Neuronal stem cell (in vitro differentiated cells): ENCODE measurements around the gene TMEM120A.
A peak's percentile ranks its signal among the peaks of the same experiment; 100 is the strongest.

Source experiments
- DNase-seq: peaks from one replicate; pipeline ENCODE4 v3.0.0-alpha.2; 2013; ENCODE audit warnings: low spot score
- H2AFZ ChIP-seq: one replicate; pipeline ENCODE4 v1.6.1; 2013; ENCODE audit warnings: mild to moderate bottlenecking, low read length, inconsistent platforms
- H2AK5ac ChIP-seq: 2 replicates; pipeline ENCODE4 v1.6.1; 2013; ENCODE audit warnings: low read depth, mild to moderate bottlenecking, inconsistent platforms, low read length, moderate library complexity, mixed read lengths
- H2BK120ac ChIP-seq: 2 replicates; pipeline ENCODE4 v1.6.1; 2013; ENCODE audit warnings: low read depth, mild to moderate bottlenecking, inconsistent platforms, low read length, moderate library complexity, mixed read lengths
- H2BK12ac ChIP-seq: one replicate; pipeline ENCODE4 v1.6.1; 2013; ENCODE audit warnings: low read length, inconsistent platforms
- H2BK15ac ChIP-seq: 2 replicates; pipeline ENCODE4 v1.6.1; 2013; ENCODE audit warnings: mild to moderate bottlenecking, low read length, inconsistent platforms, mixed read lengths
- H2BK5ac ChIP-seq: one replicate; pipeline ENCODE4 v1.6.1; 2013; ENCODE audit warnings: inconsistent platforms, mild to moderate bottlenecking, low read length, moderate library complexity
- H3K14ac ChIP-seq: one replicate; pipeline ENCODE4 v1.6.1; 2013; ENCODE audit warnings: low read length, inconsistent platforms
- H3K18ac ChIP-seq: 2 replicates; pipeline ENCODE4 v1.6.1; 2013; ENCODE audit warnings: low read length, inconsistent platforms
- H3K23ac ChIP-seq: 2 replicates; pipeline ENCODE4 v1.6.1; 2013; ENCODE audit warnings: low read depth, mild to moderate bottlenecking, mixed read lengths, low read length, inconsistent platforms; ENCODE audit not compliant: poor library complexity
- H3K27ac ChIP-seq: replicated peaks from 3 replicates; pipeline ENCODE4 v1.5.1; 2013; ENCODE audit warnings: low read length, inconsistent platforms
- H3K27me3 ChIP-seq, 3 experiments: 2 replicates each; pipeline ENCODE4 v1.6.1; 2013; ENCODE audit warnings: low read length in 3 of 3, mild to moderate bottlenecking in 2 of 3, inconsistent platforms in 1 of 3, low read depth in 1 of 3, mixed read lengths in 1 of 3, moderate library complexity in 1 of 3; ENCODE audit not compliant: control insufficient read depth in 3 of 3, insufficient read depth in 3 of 3
- H3K36me3 ChIP-seq, 2 donors: replicated peaks in 1 of 2; 2 replicates each; pipeline ENCODE4 v1.6.1; 2013; ENCODE audit warnings: low read length in 2 of 2; ENCODE audit not compliant: control insufficient read depth in 2 of 2, insufficient read depth in 2 of 2
- H3K4ac ChIP-seq: 2 replicates; pipeline ENCODE4 v1.6.1; 2013; ENCODE audit warnings: inconsistent platforms, mild to moderate bottlenecking, low read length, moderate library complexity
- H3K4me1 ChIP-seq, 2 donors: 1 replicate in 1 of 2; 2 replicates in 1 of 2; pipeline ENCODE4 v1.6.1; 2013; ENCODE audit warnings: low read length in 2 of 2, low read depth in 1 of 2; ENCODE audit not compliant: control insufficient read depth in 2 of 2, insufficient read depth in 1 of 2
- H3K4me2 ChIP-seq: one replicate; pipeline ENCODE4 v1.6.1; 2013; ENCODE audit warnings: mild to moderate bottlenecking, low read length, inconsistent platforms; ENCODE audit not compliant: insufficient read depth, poor library complexity, severe bottlenecking
- H3K4me3 ChIP-seq, 2 donors: 2 replicates each; pipeline ENCODE4 v1.5.1; 2013; ENCODE audit warnings: low read length in 2 of 2, mild to moderate bottlenecking in 2 of 2, inconsistent platforms in 1 of 2, moderate library complexity in 1 of 2
- H3K79me1 ChIP-seq: one replicate; pipeline ENCODE4 v1.6.1; 2013; ENCODE audit warnings: low read depth, mild to moderate bottlenecking, inconsistent platforms, low read length, moderate library complexity
- H3K9ac ChIP-seq: one replicate; pipeline ENCODE4 v1.6.1; 2013; ENCODE audit warnings: mild to moderate bottlenecking, low read depth, low read length, inconsistent platforms; ENCODE audit not compliant: poor library complexity
- H3K9me3 ChIP-seq, 2 donors: replicated peaks in 1 of 2; 2 replicates each; pipeline versions ENCODE3 to v1.6.1; 2013; ENCODE audit warnings: low read length in 2 of 2, mild to moderate bottlenecking in 2 of 2, inconsistent platforms in 1 of 2, low read depth in 1 of 2, mixed read lengths in 1 of 2, moderate library complexity in 1 of 2; ENCODE audit not compliant: control insufficient read depth in 2 of 2, insufficient read depth in 1 of 2
- H4K8ac ChIP-seq: one replicate; pipeline ENCODE4 v1.6.1; 2013; ENCODE audit warnings: low read depth, mild to moderate bottlenecking, inconsistent platforms, low read length, moderate library complexity
- H4K91ac ChIP-seq: one replicate; pipeline ENCODE4 v1.6.1; 2013; ENCODE audit warnings: low read length, low read depth, mild to moderate bottlenecking, inconsistent platforms; ENCODE audit not compliant: poor library complexity
- WGBS, 2 donors: extraction: QIAGEN DNeasy Blood & Tissue Kit; methylation state at CpG; one replicate each; pipeline ENCODE4 v1.1.7; 2013; ENCODE audit warnings: missing lambda C conversion rate in 2 of 2, mixed read lengths in 1 of 2; ENCODE audit not compliant: insufficient read length in 2 of 2, insufficient replicate concordance in 1 of 2; ENCODE audit errors: extremely low coverage in 2 of 2; 5-methylcytosine and 5-hydroxymethylcytosine counted together

The TMEM120A gene

DNA sequence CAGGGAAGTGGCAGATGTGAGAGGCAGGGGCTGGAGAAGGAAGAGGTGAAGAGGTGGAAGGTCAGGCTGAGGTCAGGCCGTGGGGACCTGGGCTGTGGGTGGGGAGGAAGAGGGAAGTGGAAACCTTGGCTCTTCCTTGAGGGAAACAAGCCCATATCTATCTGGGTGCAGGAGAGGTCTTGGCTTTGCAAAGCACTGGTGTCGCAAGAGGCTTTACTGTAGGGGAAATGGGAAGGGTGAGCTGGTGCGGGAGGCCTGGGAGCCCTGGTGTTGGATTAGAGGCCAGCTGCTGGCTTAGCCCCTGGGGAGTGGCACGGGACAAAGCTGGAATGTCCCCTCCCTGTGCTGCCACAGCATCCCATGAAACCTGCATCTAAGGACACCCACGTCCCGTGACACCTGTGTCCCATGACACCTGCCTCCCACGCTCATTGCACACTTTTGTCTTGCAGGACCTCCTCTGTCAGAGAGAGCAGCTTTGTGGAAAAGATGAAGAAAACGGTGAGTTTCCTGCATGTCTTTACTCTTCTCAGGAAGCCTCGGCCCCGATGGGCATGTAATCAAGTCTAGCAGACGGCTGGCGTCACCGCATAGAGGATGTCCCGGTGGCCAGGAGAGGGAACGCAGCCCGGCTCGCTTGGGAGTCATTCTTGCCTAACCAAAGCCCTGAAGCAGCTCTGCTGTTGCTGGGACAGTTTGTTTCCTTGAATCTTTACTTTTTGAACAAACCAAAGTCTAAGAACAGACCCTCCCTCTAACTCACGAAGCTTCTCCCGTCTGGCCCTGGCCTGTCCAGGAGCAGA, 22.2 kb downstream of the TMEM120A start:
- Histone ChIP-seq H3K36me3 (peaks cover 10 to 50% of the 10 kb centered on the region in 2 donors), H3K4me2 (no peak overlapping the region), H3K9me3 (peaks cover 0 to 2% of the 10 kb centered on the region in 2 donors), H3K27me3 (no peaks in the 10 kb centered on the region), H4K8ac (no peak overlapping the region), H3K4ac (no peak overlapping the region), H3K14ac (no peak overlapping the region), H2BK12ac (no peak overlapping the region), H3K9ac (peak overlapping the region; percentile 63), H3K4me1 (peaks cover 23 to 24% of the 10 kb centered on the region in 2 donors), H2BK120ac (no peak overlapping the region), H2AK5ac (peak overlapping the region; percentile 33), H2BK5ac (no peak overlapping the region), H3K23ac (peak overlapping the region; percentile 23), H2BK15ac (peak overlapping the region; percentile 45), H3K79me1 (peaks cover 3% of the 10 kb centered on the region), H2AFZ (no peak overlapping the region), H3K4me3 (no peak overlapping the region), H4K91ac (peak overlapping the region; percentile 75), H3K18ac (peak overlapping the region; percentile 3), H3K27ac (no peak overlapping the region)
- WGBS, 2 donors, result no CpG with 5 or more reads among the region's 19 CpGs
- DNase-seq, result no peak

GRCh38 chr7:75971309-75971960, 23.0 kb downstream of the TMEM120A start:
- Histone ChIP-seq H2BK12ac (no peak overlapping the region), H2BK15ac (peak overlapping the region; percentile 45), H3K18ac (peak overlapping the region; percentile 3), H3K79me1 (peaks cover 3% of the 10 kb centered on the region), H3K27me3 (no peaks in the 10 kb centered on the region), H2BK120ac (no peak overlapping the region), H3K27ac (no peak overlapping the region), H3K36me3 (peaks cover 10 to 45% of the 10 kb centered on the region in 2 donors), H3K23ac (peak overlapping the region; percentile 23), H3K4me1 (peaks cover 26 to 31% of the 10 kb centered on the region in 2 donors), H4K8ac (no peak overlapping the region), H2AFZ (no peak overlapping the region), H3K9me3 (peaks cover 0 to 2% of the 10 kb centered on the region in 2 donors), H2BK5ac (no peak overlapping the region), H2AK5ac (peak overlapping the region; percentile 33), H4K91ac (peak overlapping the region; percentile 75), H3K4me3 (no peak overlapping the region), H3K4me2 (no peak overlapping the region), H3K14ac (no peak overlapping the region), H3K9ac (peak overlapping the region; percentile 63), H3K4ac (no peak overlapping the region)
- WGBS, 2 donors, result no CpG with 5 or more reads among the region's 14 CpGs
- DNase-seq, result no peak

GRCh38 chr7:75969704-75970498, 24.5 kb downstream of the TMEM120A start:
- H2BK15ac ChIP-seq, result no peak overlapping the region
- WGBS, 2 donors, result no CpG with 5 or more reads among the region's 30 CpGs
- H3K4me1 ChIP-seq, result peaks cover 38 to 46% of the 10 kb centered on the region in 2 donors

More at GRCh38 chr7:75969704-75970498, 24.5 kb downstream of the TMEM120A start:
- Histone ChIP-seq H3K4ac (no peak overlapping the region), H3K14ac (no peak overlapping the region), H3K4me3 (no peak overlapping the region), H2AFZ (no peak overlapping the region), H3K4me2 (no peak overlapping the region), H3K9ac (peak overlapping the region; percentile 51), H4K8ac (no peak overlapping the region), H3K27ac (no peak overlapping the region), H4K91ac (no peak overlapping the region), H3K23ac (peak overlapping the region; percentile 49), H3K36me3 (peaks cover 10 to 45% of the 10 kb centered on the region in 2 donors), H2BK5ac (peak overlapping the region; percentile 42), H2AK5ac (peak overlapping the region; percentile 89), H3K79me1 (peaks cover 3% of the 10 kb centered on the region), H3K27me3 (no peaks in the 10 kb centered on the region), H3K18ac (no peak overlapping the region), H3K9me3 (peaks cover 0 to 2% of the 10 kb centered on the region in 2 donors), H2BK12ac (peak overlapping the region; percentile 75), H2BK120ac (peak overlapping the region; percentile 27)
- DNase-seq, result no peak
